OCI-LY1 (cell line): ENCODE data around the gene FOXB1.

Experiments
- H2AFZ ChIP-seq: fragments of 200-600 bp; sonication (generic), shearing (Covaris generic); 2 replicates; pipeline ENCODE4 v1.6.0; 2014; ENCODE audit warnings: antibody characterized with exemption, mild to moderate bottlenecking, low read length
- H3F3A ChIP-seq: fragments of 200-600 bp; sonication (generic), shearing (Covaris generic); 2 replicates; pipeline ENCODE4 v1.6.0; 2014; ENCODE audit warnings: mild to moderate bottlenecking, antibody characterized with exemption, low read length, moderate library complexity; ENCODE audit not compliant: insufficient read depth
- H3K27ac ChIP-seq: fragments of 200-600 bp; sonication (generic); 2 replicates; pipeline ENCODE4 v1.5.1; 2014; ENCODE audit warnings: low read length, mixed run types, mild to moderate bottlenecking, low read depth; ENCODE audit not compliant: poor library complexity, severe bottlenecking
- H3K27me3 ChIP-seq: fragments of 200-600 bp; sonication (generic); 2 replicates; pipeline ENCODE4 v1.6.0; 2014; ENCODE audit warnings: antibody characterized with exemption, mild to moderate bottlenecking, low read length, moderate library complexity; ENCODE audit not compliant: insufficient read depth
- H3K36me3 ChIP-seq: fragments of 200-600 bp; sonication (generic); 2 replicates; pipeline ENCODE4 v1.6.1; 2014; ENCODE audit warnings: mild to moderate bottlenecking, antibody characterized with exemption, low read length, moderate library complexity, mixed read lengths; ENCODE audit not compliant: insufficient read depth
- H3K4me1 ChIP-seq: fragments of 200-600 bp; sonication (generic); 2 replicates; pipeline ENCODE4 v1.5.1; 2014; ENCODE audit warnings: mild to moderate bottlenecking, low read length, moderate library complexity; ENCODE audit not compliant: insufficient read depth, severe bottlenecking
- H3K4me2 ChIP-seq: fragments of 200-600 bp; sonication (generic), shearing (Covaris generic); 2 replicates; pipeline ENCODE4 v1.6.1; 2014; ENCODE audit warnings: low read length
- H3K4me3 ChIP-seq: fragments of 200-600 bp; sonication (generic); 2 replicates; pipeline ENCODE4 v1.5.1; 2014; ENCODE audit warnings: low read length, low read depth, mild to moderate bottlenecking, mixed read lengths; ENCODE audit not compliant: poor library complexity, severe bottlenecking
- H3K79me2 ChIP-seq: fragments of 200-600 bp; shearing (Covaris generic); 2 replicates; pipeline ENCODE4 v1.6.1; 2016; ENCODE audit warnings: mixed run types, low read length, mixed read lengths; ENCODE audit not compliant: insufficient read depth
- H3K9ac ChIP-seq: fragments of 200-600 bp; sonication (generic), shearing (Covaris generic); 2 replicates; pipeline ENCODE4 v1.6.1; 2014; ENCODE audit warnings: mild to moderate bottlenecking, low read length, mixed read lengths
- H3K9me2 ChIP-seq: fragments of 200-600 bp; sonication (generic), shearing (Covaris generic); 2 replicates; pipeline ENCODE4 v1.6.1; 2014; ENCODE audit warnings: low read depth, mild to moderate bottlenecking, low read length, mixed read lengths
- H3K9me3 ChIP-seq: fragments of 200-600 bp; shearing (Covaris generic); 2 replicates; pipeline ENCODE4 v1.6.1; 2014; ENCODE audit warnings: low read length, mixed read lengths
- H4K20me1 ChIP-seq: fragments of 200-600 bp; sonication (generic), shearing (Covaris generic); 2 replicates; pipeline ENCODE4 v1.6.0; 2016; ENCODE audit warnings: mild to moderate bottlenecking, low read length; ENCODE audit not compliant: insufficient read depth
- CTCF ChIP-seq: fragments of 200-600 bp; sonication (generic), shearing (Covaris generic); IDR thresholded peaks from 2 replicates; pipeline ENCODE4 v1.5.1; 2017; ENCODE audit warnings: mild to moderate bottlenecking, antibody characterized with exemption, low read length, moderate library complexity, mixed read lengths
- EZH2 ChIP-seq: fragments of 200-600 bp; sonication (generic), shearing (Covaris generic); IDR thresholded peaks from 2 replicates; pipeline ENCODE4 v1.8.0; 2017; ENCODE audit warnings: borderline replicate concordance, mixed run types, mild to moderate bottlenecking, antibody characterized with exemption, low read length, moderate library complexity, mixed read lengths

Gene FOXB1

GRCh38 chr15:60022379-60022741 is 18.2 kb downstream of the FOXB1 start:
- Histone ChIP-seq H2AFZ (no peak overlapping the region), H3K79me2 (no peaks in the 10 kb centered on the region), H3K4me3 (no peak overlapping the region), H3K36me3 (no peaks in the 10 kb centered on the region), H3K27me3 (no peaks in the 10 kb centered on the region; the same call in 1 of the 2 replicates), H3F3A (no peaks in the 10 kb centered on the region), H3K9ac (no peak overlapping the region), H3K27ac (no peak overlapping the region), H3K4me1 (no peaks in the 10 kb centered on the region), H4K20me1 (no peaks in the 10 kb centered on the region), H3K9me3 (no peaks in the 10 kb centered on the region), H3K9me2 (no peaks in the 10 kb centered on the region), H3K4me2 (no peak overlapping the region)
- TF ChIP-seq CTCF: no peak
- no peak for TF ChIP-seq EZH2

DNA sequence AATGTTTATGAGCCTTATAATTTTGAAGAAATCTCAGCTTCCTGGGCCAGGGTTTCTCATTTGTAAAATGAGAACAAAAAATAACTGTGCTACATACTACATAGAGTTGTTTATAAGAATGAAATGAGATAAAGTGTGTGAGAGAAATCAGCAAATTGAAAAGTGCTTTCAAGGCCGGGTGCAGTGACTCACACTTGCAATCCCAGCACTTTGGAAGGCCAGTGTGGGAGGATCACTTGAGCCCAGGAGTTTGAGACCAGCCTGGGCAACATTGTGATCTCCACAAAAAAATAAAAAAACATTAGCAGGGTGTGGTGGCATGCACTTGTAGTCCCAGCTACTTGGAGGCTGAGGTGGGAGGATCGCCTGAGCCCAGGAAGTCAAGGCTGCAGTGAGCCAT is 22.4 kb downstream of the FOXB1 start:
- H3K4me1 ChIP-seq: no peaks in the 10 kb centered on the region
- no peaks in the 10 kb centered on the region for H3F3A ChIP-seq
- H3K27me3 ChIP-seq: no peaks in the 10 kb centered on the region; the same call in 1 of the 2 replicates
- no peak overlapping the region for H3K9ac ChIP-seq
- no peak overlapping the region for H2AFZ ChIP-seq
- no peak overlapping the region for H3K4me3 ChIP-seq
- H3K4me2 ChIP-seq: no peak overlapping the region
- H3K9me2 ChIP-seq: no peaks in the 10 kb centered on the region
- H3K36me3 ChIP-seq: no peaks in the 10 kb centered on the region
- H4K20me1 ChIP-seq: no peaks in the 10 kb centered on the region
- TF ChIP-seq CTCF (no peak), EZH2 (no peak)
- H3K27ac ChIP-seq: no peak overlapping the region
- no peaks in the 10 kb centered on the region for H3K9me3 ChIP-seq
- no peaks in the 10 kb centered on the region for H3K79me2 ChIP-seq

DNA sequence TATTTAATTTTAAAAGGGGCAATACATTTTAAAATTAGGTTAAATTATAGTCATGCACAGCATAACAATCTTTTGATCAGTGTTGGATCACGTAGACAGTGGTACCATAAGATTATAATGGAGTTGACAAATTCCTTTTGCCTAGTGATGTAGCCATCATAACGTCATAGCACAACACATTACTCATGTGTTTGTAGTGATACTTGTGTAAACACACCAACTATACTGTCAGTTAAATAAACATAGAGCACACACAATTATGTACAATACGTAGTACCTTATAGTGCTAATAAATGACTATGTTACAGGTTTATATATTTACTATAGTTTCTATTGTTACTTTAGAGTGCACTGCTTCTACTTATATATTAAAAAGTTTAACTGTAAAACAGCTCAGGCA is 31.2 kb downstream of the FOXB1 start:
- no peaks in the 10 kb centered on the region for H3K9me2 ChIP-seq
- no peak overlapping the region for H2AFZ ChIP-seq
- no peaks in the 10 kb centered on the region for H3K27me3 ChIP-seq
- H3K9me3 ChIP-seq: no peaks in the 10 kb centered on the region
- H3K4me1 ChIP-seq: no peaks in the 10 kb centered on the region
- no peaks in the 10 kb centered on the region for H4K20me1 ChIP-seq
- no peaks in the 10 kb centered on the region for H3F3A ChIP-seq
- H3K4me3 ChIP-seq: no peak overlapping the region
- TF ChIP-seq CTCF (no peak), EZH2 (no peak)
- no peak overlapping the region for H3K27ac ChIP-seq
- no peaks in the 10 kb centered on the region for H3K79me2 ChIP-seq
- no peaks in the 10 kb centered on the region for H3K36me3 ChIP-seq
- H3K9ac ChIP-seq: no peak overlapping the region
- H3K4me2 ChIP-seq: no peak overlapping the region
